Pancreas (tissue), 10 donors: Measurements from ENCODE around the gene INPP5A. TPM values are rescaled to one million over a fixed set of nuclear protein-coding genes. Genes with fewer than 3 reads are reported as not detected.
A peak's percentile ranks its signal among the peaks of the same experiment; 100 is the strongest.

ENCODE experiments used
- ATAC-seq, 4 donors: fragments of 200-7000 bp; cut with Tn5 transposase; one replicate each; pipeline versions ENCODE4 v1.8.0 to v1.9.1; 2020; ENCODE audit warnings: mild to moderate bottlenecking in 4 of 4, moderate library complexity in 4 of 4
- DNase-seq, 6 donors: peaks; one replicate each; pipeline ENCODE4 v3.0.0-alpha.2; 2020
- FAIRE-seq: peaks from 2 replicates; lab custom pipeline; 2012; peaks lifted over from hg19 to GRCh38; lab: Jason Lieb, UNC
- H3K27ac ChIP-seq, 4 donors: fragments of 200-600 bp; sonication (generic); 1 replicate in 3 of 4; 2 replicates in 1 of 4; pipeline versions ENCODE4 v1.5.0 to v1.8.0; 2020
- H3K27me3 ChIP-seq, 4 donors: fragments of 200-600 bp; one replicate each; pipeline ENCODE4 v1.8.0; 2021
- H3K36me3 ChIP-seq, 3 donors: fragments of 200-600 bp; sonication (generic) in 1 of 3; one replicate each; pipeline versions ENCODE4 v1.5.0 to v1.8.0; 2020 to 2021
- H3K4me1 ChIP-seq, 3 donors: fragments of 200-600 bp; one replicate each; pipeline ENCODE4 v1.8.0; 2021
- H3K4me3 ChIP-seq, 4 donors: fragments of 200-600 bp; sonication (generic) in 2 of 4; one replicate each; pipeline versions ENCODE4 v1.5.0 to v1.8.0; 2020 to 2021
- H3K9me3 ChIP-seq, 4 donors: fragments of 200-600 bp; one replicate each; pipeline ENCODE4 v1.8.0; 2021
- WGBS, 2 donors: extraction: QIAGEN DNeasy Blood & Tissue Kit; methylation state at CpG; one replicate each; pipeline ENCODE4 v1.1.7; 2013; 5-methylcytosine and 5-hydroxymethylcytosine counted together
- intact Hi-C, 3 donors: fragments of 100-400 bp; cut with DNase I; formaldehyde crosslinking; loops; one replicate each; pipeline versions ENCODE4 v1.11.1 to v1.14.2; 2022
- polyA plus RNA-seq, 2 donors: library from polyadenylated mRNA; stranded (reverse); fragments of 200-250 nt; gene quantifications; one replicate each; pipeline ENCODE4 v1.2.3, GENCODE V29; 2013
- total RNA-seq, 6 donors: library from RNA; stranded (reverse); fragmentation: NEBNext Ultra II Directional in 4 of 6; extraction: Animal tissue kit (Norgen Biotek cat#: 25700) in 4 of 6; gene quantifications; one replicate each; pipeline versions ENCODE4 v1.2.1 to v1.2.4, GENCODE V29; 2021 to 2023
- TF ChIP-seq, protein P1 (sequence below), 4 donors: fragments of 200-600 bp; sonication (generic) in 3 of 4; IDR thresholded peaks; one replicate each; pipeline versions ENCODE4 v1.5.0 to v1.8.0; 2021; ENCODE audit warnings: antibody characterized with exemption in 4 of 4
- donor health status: healthy with polysubstance abuse.
- donor health status: DM: no; HTN: no; CAD: no; lungs with moderate emphysema.
- donor health status: DM: no; HTN: no; CAD: no.
- donor health status: control.
- donor health status: control.
- donor health status: Bipolar disorder and iron deficiency.
- donor health status: DM: yes; HTN: yes; CAD: no.
- donor health status: DM: no; HTN: no; CAD: no.
- donor health status: DM: no; HTN: no; CAD: no.
- donor health status: DM: yes; HTN: yes; CAD: no.

The INPP5A gene
- total and polyA plus RNA-seq, 8 donors, result 5.9 to 15.6 (median 11.3) TPM

DNA sequence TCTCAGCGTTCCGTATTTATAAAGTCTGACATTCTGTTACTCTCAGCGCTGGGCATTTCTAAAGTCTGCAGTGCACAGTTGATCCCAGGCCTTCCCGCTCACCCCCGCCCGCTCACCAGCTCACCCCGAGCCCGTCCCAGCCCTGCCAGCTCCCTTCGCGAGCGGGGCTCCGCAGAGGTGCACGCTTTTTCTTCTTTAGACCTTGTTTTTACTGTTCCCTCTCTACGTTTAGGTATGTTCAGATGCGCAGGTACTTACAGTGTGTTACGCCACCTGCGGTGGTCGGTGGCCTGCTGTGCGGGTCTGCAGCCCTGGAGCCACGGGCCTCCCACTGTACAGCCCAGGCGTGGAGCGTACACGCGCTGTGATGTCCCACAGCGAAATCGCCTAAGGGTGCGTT is 219.6 kb downstream of the INPP5A start:
- intact Hi-C loops, result no loop called here
- Histone ChIP-seq H3K9me3 (no peaks in the 10 kb centered on the region), H3K4me1 (no peaks in the 10 kb centered on the region), H3K27me3 (no peaks in the 10 kb centered on the region), H3K36me3 (peaks cover 0 to 12% (median 0%) of the 10 kb centered on the region in 3 donors), H3K4me3 (no peak overlapping the region), H3K27ac (no peak overlapping the region)
- no peak for DNase-seq
- FAIRE-seq, result no peak
- WGBS, 2 donors, result 97 to 98% methylated on average over 27 of the region's 27 CpGs
- ATAC-seq, result no peak
- TF ChIP-seq, protein P1, sequence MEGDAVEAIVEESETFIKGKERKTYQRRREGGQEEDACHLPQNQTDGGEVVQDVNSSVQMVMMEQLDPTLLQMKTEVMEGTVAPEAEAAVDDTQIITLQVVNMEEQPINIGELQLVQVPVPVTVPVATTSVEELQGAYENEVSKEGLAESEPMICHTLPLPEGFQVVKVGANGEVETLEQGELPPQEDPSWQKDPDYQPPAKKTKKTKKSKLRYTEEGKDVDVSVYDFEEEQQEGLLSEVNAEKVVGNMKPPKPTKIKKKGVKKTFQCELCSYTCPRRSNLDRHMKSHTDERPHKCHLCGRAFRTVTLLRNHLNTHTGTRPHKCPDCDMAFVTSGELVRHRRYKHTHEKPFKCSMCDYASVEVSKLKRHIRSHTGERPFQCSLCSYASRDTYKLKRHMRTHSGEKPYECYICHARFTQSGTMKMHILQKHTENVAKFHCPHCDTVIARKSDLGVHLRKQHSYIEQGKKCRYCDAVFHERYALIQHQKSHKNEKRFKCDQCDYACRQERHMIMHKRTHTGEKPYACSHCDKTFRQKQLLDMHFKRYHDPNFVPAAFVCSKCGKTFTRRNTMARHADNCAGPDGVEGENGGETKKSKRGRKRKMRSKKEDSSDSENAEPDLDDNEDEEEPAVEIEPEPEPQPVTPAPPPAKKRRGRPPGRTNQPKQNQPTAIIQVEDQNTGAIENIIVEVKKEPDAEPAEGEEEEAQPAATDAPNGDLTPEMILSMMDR (IDR thresholded peaks at IDR 0.05), result no peak

DNA sequence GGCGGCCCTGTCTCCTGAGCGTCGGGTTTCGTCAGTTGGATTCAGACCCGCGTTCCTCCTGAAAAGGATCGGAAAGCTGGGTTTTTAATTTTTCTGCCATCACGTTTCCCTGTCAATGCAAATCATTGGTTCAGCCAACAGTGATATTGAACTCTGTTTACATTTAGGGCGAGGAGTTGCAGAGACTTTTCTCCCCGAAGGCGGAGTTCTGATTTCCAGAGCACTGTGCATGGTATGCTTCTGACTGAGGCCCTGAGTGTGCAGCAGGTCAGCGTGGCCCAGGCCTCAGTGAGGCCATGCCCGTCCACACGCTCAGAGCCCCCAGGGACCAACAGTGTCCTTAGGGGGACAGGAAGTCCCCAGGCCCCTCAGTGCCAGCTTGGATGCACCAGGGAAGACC is 221.3 kb downstream of the INPP5A start:
- ATAC-seq (peak in 1 of 4 donors; percentile 50), FAIRE-seq (no peak), DNase-seq (no peak)
- TF ChIP-seq, protein P1 (IDR thresholded peaks at IDR 0.05), result no peak
- WGBS, 2 donors, result 96% methylated on average over 14 of the region's 14 CpGs
- H3K27ac ChIP-seq, result no peak overlapping the region
- intact Hi-C loops, result no loop called here
- H3K4me1 ChIP-seq, result no peaks in the 10 kb centered on the region
- H3K36me3 ChIP-seq, result peaks cover 0 to 10% (median 0%) of the 10 kb centered on the region in 3 donors
- no peaks in the 10 kb centered on the region for H3K27me3 ChIP-seq
- H3K9me3 ChIP-seq, result no peaks in the 10 kb centered on the region
- no peak overlapping the region for H3K4me3 ChIP-seq

DNA sequence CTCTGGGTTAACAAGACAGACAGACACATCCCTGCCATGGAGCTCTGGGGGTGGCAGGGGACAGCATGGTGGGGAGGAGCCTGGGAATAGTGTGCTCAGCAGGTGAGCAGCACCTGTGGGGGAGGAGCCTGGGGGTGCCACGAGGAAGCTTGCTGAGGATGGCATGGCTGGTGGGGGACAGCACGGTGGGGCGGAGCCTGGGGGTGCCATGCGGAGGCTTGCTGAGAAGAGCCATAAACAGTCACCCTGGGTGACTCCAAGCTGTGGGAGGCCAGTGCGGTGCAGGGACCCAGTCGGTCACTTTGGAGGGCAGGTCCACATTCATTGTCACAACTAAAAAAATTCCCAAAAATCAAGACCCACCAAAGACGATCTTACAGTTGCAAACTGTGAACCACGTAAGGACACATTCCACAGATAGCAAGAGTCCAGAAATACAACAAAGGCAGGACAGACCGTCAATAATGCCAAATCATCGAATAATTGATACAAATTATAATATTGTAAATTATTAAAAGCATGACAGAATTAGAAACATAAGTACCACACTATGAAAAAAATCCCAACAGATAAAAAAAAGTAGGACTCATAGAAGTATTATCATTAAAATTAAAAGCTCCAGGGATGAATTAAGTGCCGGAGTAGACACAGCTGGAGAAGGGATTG is 223.9 kb downstream of the INPP5A start:
- no peaks in the 10 kb centered on the region for H3K4me1 ChIP-seq
- no peaks in the 10 kb centered on the region for H3K9me3 ChIP-seq
- DNase-seq (no peak), ATAC-seq (no peak), FAIRE-seq (no peak)
- no peak overlapping the region for H3K4me3 ChIP-seq
- H3K36me3 ChIP-seq, result peaks cover 0 to 7% (median 0%) of the 10 kb centered on the region in 3 donors
- H3K27me3 ChIP-seq, result no peaks in the 10 kb centered on the region
- no peak overlapping the region for H3K27ac ChIP-seq
- intact Hi-C loops, result no loop called here
- TF ChIP-seq, protein P1 (IDR thresholded peaks at IDR 0.05), result no peak
- 94% methylated on average over 11 of the region's 11 CpGs for WGBS, 2 donors

DNA sequence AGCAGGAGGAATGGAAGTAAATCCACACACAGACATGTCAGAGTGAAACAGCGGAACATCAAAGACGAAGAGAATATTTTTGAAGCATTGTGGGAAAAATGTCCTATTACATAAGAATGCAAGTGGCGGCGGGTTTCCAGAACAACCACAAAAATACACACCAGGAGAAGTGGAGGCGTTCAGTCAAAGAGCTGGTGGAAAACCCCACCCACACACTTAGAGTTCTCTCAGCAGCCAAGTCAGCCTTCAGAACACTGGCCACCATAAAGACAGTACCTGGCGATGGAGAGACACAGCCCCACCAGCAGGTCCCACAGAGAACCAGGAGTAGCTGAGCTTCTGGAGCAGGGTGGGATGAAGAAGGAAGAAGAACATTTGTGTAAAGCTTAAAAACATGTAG is 224.7 kb downstream of the INPP5A start:
- FAIRE-seq, result no peak
- no peaks in the 10 kb centered on the region for H3K27me3 ChIP-seq
- H3K9me3 ChIP-seq, result no peaks in the 10 kb centered on the region
- H3K36me3 ChIP-seq, result peaks cover 0 to 4% (median 0%) of the 10 kb centered on the region in 3 donors
- WGBS, 2 donors, result 82 to 87% methylated on average over 6 of the region's 6 CpGs
- TF ChIP-seq, protein P1 (IDR thresholded peaks at IDR 0.05), result no peak
- no peak overlapping the region for H3K4me3 ChIP-seq
- intact Hi-C loops, result no loop called here
- DNase-seq, result no peak
- ATAC-seq, result no peak
- no peaks in the 10 kb centered on the region for H3K4me1 ChIP-seq
- no peak overlapping the region for H3K27ac ChIP-seq

DNA sequence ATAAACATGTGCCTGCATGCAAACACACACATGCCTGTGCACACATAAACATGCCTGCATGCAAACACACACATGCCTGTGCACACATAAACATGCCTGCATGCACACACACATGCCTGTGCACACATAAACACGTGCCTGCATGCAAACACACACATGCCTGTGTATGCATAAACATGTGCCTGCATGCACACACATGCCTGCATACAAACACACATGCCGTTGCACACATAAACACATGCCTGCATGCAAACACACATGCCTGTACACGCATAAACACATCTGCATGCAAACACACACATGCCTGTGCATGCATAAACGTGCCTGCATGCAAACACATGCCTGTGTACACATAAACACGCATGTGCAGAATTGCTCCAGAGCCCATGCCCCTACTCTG is 226.0 kb downstream of the INPP5A start:
- no peak for ATAC-seq

More for the DNA sequence above, 226.0 kb downstream of the INPP5A start:
- no peaks in the 10 kb centered on the region for H3K9me3 ChIP-seq
- no peaks in the 10 kb centered on the region for H3K27me3 ChIP-seq
- FAIRE-seq, result no peak
- WGBS, 2 donors, result 89 to 93% methylated on average over 5 of the region's 5 CpGs
- H3K4me3 ChIP-seq, result no peak overlapping the region
- no peaks in the 10 kb centered on the region for H3K36me3 ChIP-seq
- TF ChIP-seq, protein P1 (IDR thresholded peaks at IDR 0.05), result no peak
- DNase-seq, result no peak
- intact Hi-C loops, result no loop called here
- H3K4me1 ChIP-seq, result no peaks in the 10 kb centered on the region
- no peak overlapping the region for H3K27ac ChIP-seq
